ENCODE measurements around the gene CBFB.

Gene CBFB

DNA sequence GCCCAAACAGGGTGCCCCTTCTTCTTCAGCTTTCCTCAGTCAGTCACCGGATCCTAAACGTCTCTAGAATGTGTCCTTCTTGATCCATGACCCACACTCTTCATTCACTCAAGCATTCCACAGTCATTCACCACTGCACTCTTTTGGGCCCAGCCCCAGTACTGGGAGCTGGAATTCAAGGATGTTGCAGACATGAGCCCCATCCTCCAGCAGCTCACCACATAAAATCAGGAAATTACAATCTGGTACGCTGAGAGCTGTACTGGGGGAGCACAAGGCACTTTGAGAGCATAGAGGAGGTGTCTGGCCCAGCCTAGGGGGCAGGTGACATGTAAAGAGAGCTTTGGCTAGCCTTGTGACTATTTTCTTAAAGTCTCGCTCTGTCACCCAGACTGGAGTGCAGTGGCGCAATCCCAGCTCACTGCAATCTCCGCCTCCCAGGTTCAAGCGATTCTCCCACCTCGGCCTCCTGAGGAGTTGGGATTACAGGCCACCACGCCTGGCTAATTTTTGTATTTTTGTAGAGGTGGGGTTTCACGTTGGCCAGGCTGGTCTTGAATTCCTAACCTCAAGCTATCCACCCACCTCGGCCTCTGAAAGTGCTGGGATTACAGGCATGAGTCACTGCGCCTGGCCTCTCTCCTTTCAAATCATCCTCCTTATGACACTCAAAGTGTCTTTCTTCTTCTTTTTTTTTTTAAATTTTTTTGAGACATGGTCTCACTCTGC, 21.9 kb upstream of the CBFB start:
- ATAC-seq (ENCODE audit: insufficient read depth, low read depth) (no peak), DNase-seq (no peak)
- no peaks in the 10 kb centered on the region for H3K36me3 ChIP-seq (ENCODE audit: insufficient read depth, low read length)
- H3K4me2 ChIP-seq (ENCODE audit: insufficient read depth, low read length), result no peak overlapping the region
- no peaks in the 10 kb centered on the region for H3K27me3 ChIP-seq (ENCODE audit: insufficient read depth, low read length, poor library complexity)
- H3K4me1 ChIP-seq (ENCODE audit: insufficient read depth, low read length), result no peaks in the 10 kb centered on the region
- no peak overlapping the region for H3K4me3 ChIP-seq (ENCODE audit: low read depth in 1 of 2, low read length in 2 of 2)
- no peak overlapping the region for H3K9ac ChIP-seq (ENCODE audit: low read depth, low read length)
- H4K20me1 ChIP-seq (ENCODE audit: insufficient read depth, low read length), result no peaks in the 10 kb centered on the region
- no peak overlapping the region for H2AFZ ChIP-seq (ENCODE audit: low read depth, low read length)
- H3K9me3 ChIP-seq (ENCODE audit: insufficient read depth, low read length, severe bottlenecking), result no peaks in the 10 kb centered on the region
- no peak for TF ChIP-seq EZH2 (IDR thresholded peaks at IDR 0.05; ENCODE audit: borderline replicate concordance, low read depth, low read length, severe bottlenecking)
- TF ChIP-seq, protein P1, sequence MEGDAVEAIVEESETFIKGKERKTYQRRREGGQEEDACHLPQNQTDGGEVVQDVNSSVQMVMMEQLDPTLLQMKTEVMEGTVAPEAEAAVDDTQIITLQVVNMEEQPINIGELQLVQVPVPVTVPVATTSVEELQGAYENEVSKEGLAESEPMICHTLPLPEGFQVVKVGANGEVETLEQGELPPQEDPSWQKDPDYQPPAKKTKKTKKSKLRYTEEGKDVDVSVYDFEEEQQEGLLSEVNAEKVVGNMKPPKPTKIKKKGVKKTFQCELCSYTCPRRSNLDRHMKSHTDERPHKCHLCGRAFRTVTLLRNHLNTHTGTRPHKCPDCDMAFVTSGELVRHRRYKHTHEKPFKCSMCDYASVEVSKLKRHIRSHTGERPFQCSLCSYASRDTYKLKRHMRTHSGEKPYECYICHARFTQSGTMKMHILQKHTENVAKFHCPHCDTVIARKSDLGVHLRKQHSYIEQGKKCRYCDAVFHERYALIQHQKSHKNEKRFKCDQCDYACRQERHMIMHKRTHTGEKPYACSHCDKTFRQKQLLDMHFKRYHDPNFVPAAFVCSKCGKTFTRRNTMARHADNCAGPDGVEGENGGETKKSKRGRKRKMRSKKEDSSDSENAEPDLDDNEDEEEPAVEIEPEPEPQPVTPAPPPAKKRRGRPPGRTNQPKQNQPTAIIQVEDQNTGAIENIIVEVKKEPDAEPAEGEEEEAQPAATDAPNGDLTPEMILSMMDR (IDR thresholded peaks at IDR 0.05; ENCODE audit: borderline replicate concordance, extremely low read depth, low read length, poor library complexity, severe bottlenecking), result no peak
- H3K27ac ChIP-seq (ENCODE audit: low read length), result no peak overlapping the region
- H3K79me2 ChIP-seq (ENCODE audit: insufficient read depth, low read length), result no peaks in the 10 kb centered on the region

GRCh38 chr16:67009158-67009557, 19.8 kb upstream of the CBFB start:
- Histone ChIP-seq H2AFZ (ENCODE audit: low read depth, low read length) (no peak overlapping the region), H3K27me3 (ENCODE audit: insufficient read depth, low read length, poor library complexity) (peaks cover 10% of the 10 kb centered on the region), H3K4me1 (ENCODE audit: insufficient read depth, low read length) (peaks cover 13% of the 10 kb centered on the region), H4K20me1 (ENCODE audit: insufficient read depth, low read length) (peaks cover 5% of the 10 kb centered on the region), H3K9ac (ENCODE audit: low read depth, low read length) (no peak overlapping the region), H3K9me3 (ENCODE audit: insufficient read depth, low read length, severe bottlenecking) (no peaks in the 10 kb centered on the region), H3K27ac (ENCODE audit: low read length) (no peak overlapping the region), H3K36me3 (ENCODE audit: insufficient read depth, low read length) (no peaks in the 10 kb centered on the region), H3K4me3 (ENCODE audit: low read depth in 1 of 2, low read length in 2 of 2) (no peak overlapping the region), H3K4me2 (ENCODE audit: insufficient read depth, low read length) (no peak overlapping the region), H3K79me2 (ENCODE audit: insufficient read depth, low read length) (no peaks in the 10 kb centered on the region)
- no peak for TF ChIP-seq EZH2 (IDR thresholded peaks at IDR 0.05; ENCODE audit: borderline replicate concordance, low read depth, low read length, severe bottlenecking)
- TF ChIP-seq, protein P1 (IDR thresholded peaks at IDR 0.05; ENCODE audit: borderline replicate concordance, extremely low read depth, low read length, poor library complexity, severe bottlenecking), result no peak
- DNase-seq, result no peak
- ATAC-seq (ENCODE audit: insufficient read depth, low read depth), result no peak

DNA sequence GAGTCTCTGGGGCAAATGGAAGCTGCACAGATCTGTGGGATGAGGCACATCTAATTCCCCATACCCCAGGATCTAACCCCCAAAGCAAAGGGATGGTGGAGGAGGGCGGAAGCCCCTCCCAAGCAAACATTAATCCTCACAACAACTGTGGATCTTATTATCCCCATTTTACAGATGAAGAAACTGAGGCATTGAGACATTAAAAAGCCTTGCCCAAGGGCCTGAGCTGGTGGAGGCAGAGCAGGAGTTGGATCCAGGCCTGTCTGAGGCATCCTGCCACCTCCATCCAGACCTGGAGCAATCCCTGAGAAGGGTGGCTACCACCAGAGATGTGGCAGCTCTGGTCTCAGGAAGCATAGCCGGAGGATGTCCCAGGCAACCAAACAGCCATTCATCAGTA, 17.7 kb upstream of the CBFB start:
- Histone ChIP-seq H3K27ac (ENCODE audit: low read length) (no peak overlapping the region), H3K4me3 (ENCODE audit: low read depth in 1 of 2, low read length in 2 of 2) (no peak overlapping the region), H3K27me3 (ENCODE audit: insufficient read depth, low read length, poor library complexity) (peaks cover 25% of the 10 kb centered on the region), H3K36me3 (ENCODE audit: insufficient read depth, low read length) (no peaks in the 10 kb centered on the region), H4K20me1 (ENCODE audit: insufficient read depth, low read length) (peaks cover 14% of the 10 kb centered on the region), H3K9ac (ENCODE audit: low read depth, low read length) (no peak overlapping the region), H2AFZ (ENCODE audit: low read depth, low read length) (no peak overlapping the region), H3K79me2 (ENCODE audit: insufficient read depth, low read length) (no peaks in the 10 kb centered on the region), H3K4me2 (ENCODE audit: insufficient read depth, low read length) (no peak overlapping the region), H3K4me1 (ENCODE audit: insufficient read depth, low read length) (peaks cover 22% of the 10 kb centered on the region), H3K9me3 (ENCODE audit: insufficient read depth, low read length, severe bottlenecking) (no peaks in the 10 kb centered on the region)
- no peak for ATAC-seq (ENCODE audit: insufficient read depth, low read depth)
- TF ChIP-seq EZH2 (IDR thresholded peaks at IDR 0.05; ENCODE audit: borderline replicate concordance, low read depth, low read length, severe bottlenecking), result no peak
- TF ChIP-seq, protein P1 (IDR thresholded peaks at IDR 0.05; ENCODE audit: borderline replicate concordance, extremely low read depth, low read length, poor library complexity, severe bottlenecking), result no peak
- DNase-seq, result no peak
